K562 (cell line): ENCODE results near the gene TBC1D10A. TPM values are rescaled to one million over a fixed set of nuclear protein-coding genes. Genes with fewer than 3 reads are reported as not detected.

Experiments
- CBX2 ChIP-seq: fragments of 200-600 bp; sonication (generic); IDR thresholded peaks from one replicate; pipeline ENCODE4 v1.6.1; 2012; ENCODE audit warnings: mild to moderate bottlenecking, low read length, inconsistent platforms; ENCODE audit not compliant: insufficient read depth, poor library complexity, severe bottlenecking
- GABPB1 ChIP-seq: sonication (generic); formaldehyde crosslinking; IDR thresholded peaks from 2 replicates; pipeline ENCODE4 v1.8.0; 2022; ENCODE audit warnings: mild to moderate bottlenecking, missing genetic modification reagents
- HDAC1 ChIP-seq, 2 experiments: fragments of 450-650 bp; IDR thresholded peaks; 2 replicates each; pipeline ENCODE4 v1.6.1; 2016 to 2017; ENCODE audit warnings: inconsistent platforms in 1 of 2, mild to moderate bottlenecking in 1 of 2, moderate library complexity in 1 of 2
- KLF16 ChIP-seq: IDR thresholded peaks from 2 replicates; pipeline ENCODE4 v1.6.1; 2016; ENCODE audit warnings: antibody characterized with exemption
- MAZ ChIP-seq, 2 experiments: fragments of 450-650 bp in 1 of 2; sonication (generic) in 1 of 2; formaldehyde crosslinking; IDR thresholded peaks in 1 of 2; conservative IDR thresholded peaks in 1 of 2; 2 replicates each; pipeline versions ENCODE4 v1.4.0 to v1.5.0; 2020; ENCODE audit warnings: mild to moderate bottlenecking in 1 of 2, missing genetic modification reagents in 1 of 2
- PHB2 ChIP-seq: fragments of 450-650 bp; IDR thresholded peaks from 2 replicates; pipeline ENCODE4 v1.6.1; 2017; ENCODE audit warnings: low read depth
- RAD21 ChIP-seq, 2 experiments: fragments of 250-450 bp in 1 of 2; fragments of 450-650 bp in 1 of 2; sonication (Bioruptor Pico) in 1 of 2; formaldehyde crosslinking in 1 of 2; IDR thresholded peaks in 1 of 2; conservative IDR thresholded peaks in 1 of 2; 2 replicates each; pipeline versions ENCODE4 v1.4.0 to v1.8.0; 2020 to 2022; ENCODE audit warnings: mild to moderate bottlenecking in 2 of 2, moderate library complexity in 1 of 2
- RNF2 ChIP-seq: sonication (generic); IDR thresholded peaks from 2 replicates; pipeline ENCODE4 v1.6.1; 2016
- TFAP4 ChIP-seq: sonication (generic); formaldehyde crosslinking; IDR thresholded peaks from 2 replicates; pipeline ENCODE4 v1.8.0; 2022; ENCODE audit warnings: missing genetic modification reagents, mild to moderate bottlenecking, moderate library complexity, borderline replicate concordance
- TSHZ1 ChIP-seq: fragments of 250-450 bp; sonication (Bioruptor Pico); IDR thresholded peaks from 2 replicates; pipeline ENCODE4 v1.4.0; 2020; ENCODE audit warnings: mild to moderate bottlenecking, moderate library complexity
- XRCC5 ChIP-seq: fragments of 200-400 bp; formaldehyde crosslinking; IDR thresholded peaks from 2 replicates; pipeline ENCODE4 v1.6.1; 2017; ENCODE audit warnings: low read depth, mild to moderate bottlenecking, low read length
- ZBTB7A ChIP-seq: IDR thresholded peaks from 2 replicates; pipeline ENCODE4 v1.6.1; 2011; ENCODE audit warnings: low read depth, mild to moderate bottlenecking, low read length, moderate library complexity, borderline replicate concordance; ENCODE audit not compliant: control insufficient read depth
- ZC3H8 ChIP-seq: fragments of 450-650 bp; IDR thresholded peaks from 2 replicates; pipeline ENCODE4 v1.6.1; 2017
- ZKSCAN3 ChIP-seq: fragments of 250-450 bp; sonication (Bioruptor Pico); IDR thresholded peaks from 2 replicates; pipeline ENCODE4 v1.4.0; 2020
- ZNF23 ChIP-seq: fragments of 250-450 bp; sonication (Bioruptor Pico); IDR thresholded peaks from 2 replicates; pipeline ENCODE4 v1.4.0; 2020; ENCODE audit warnings: mild to moderate bottlenecking
- ZNF311 ChIP-seq: fragments of 250-450 bp; sonication (Bioruptor Pico); IDR thresholded peaks from 2 replicates; pipeline ENCODE4 v1.4.0; 2020; ENCODE audit warnings: mild to moderate bottlenecking, moderate library complexity
- ZNF699 ChIP-seq: fragments of 250-450 bp; sonication (Bioruptor Pico); IDR thresholded peaks from 2 replicates; pipeline ENCODE4 v1.8.0; 2021; ENCODE audit warnings: mild to moderate bottlenecking, moderate library complexity; ENCODE audit not compliant: insufficient replicate concordance
- ZNF76 ChIP-seq: fragments of 250-450 bp; sonication (Bioruptor Pico); IDR thresholded peaks from 2 replicates; pipeline ENCODE4 v1.4.0; 2020; ENCODE audit warnings: mild to moderate bottlenecking, moderate library complexity, borderline replicate concordance
- polyA plus RNA-seq, 8 experiments: library from polyadenylated mRNA; depleted of rRNA in 4 of 8; stranded (reverse) in 5 of 8; unstranded in 3 of 8; fragments of >200 nt; fragmentation: Nextera tagmentation in 2 of 8; fragmentation: Illumina TruSeq in 1 of 8; extraction: Ambion mirVana in 2 of 8; extraction: Trizol in 1 of 8; gene quantifications; 2 replicates each; pipeline versions ENCODE4 v1.2.1 to v1.2.3, GENCODE V29; 2011 to 2014; ENCODE audit warnings: inconsistent platforms in 1 of 8, missing spikeins in 1 of 8
- total RNA-seq, 7 experiments: library from RNA; depleted of rRNA in 6 of 7; stranded (reverse); fragments of >200 nt in 6 of 7; fragmentation: Illumina TruSeq in 2 of 7; extraction: Trizol in 2 of 7; gene quantifications; 2 replicates each; pipeline versions ENCODE4 v1.2.1 to v1.2.3, GENCODE V29; 2011 to 2021; ENCODE audit warnings: low replicate concordance in 1 of 7
- TF ChIP-seq, protein P1 (sequence below): sonication (generic); formaldehyde crosslinking; IDR thresholded peaks from 2 replicates; pipeline ENCODE4 v1.8.1; 2023; ENCODE audit warnings: mild to moderate bottlenecking, missing genetic modification reagents
- TF ChIP-seq, protein P2 (sequence below): conservative IDR thresholded peaks from 2 replicates; pipeline ENCODE4 v1.6.1; 2011; ENCODE audit warnings: low read depth, mild to moderate bottlenecking, low read length; ENCODE audit not compliant: control insufficient read depth

The TBC1D10A gene
- total and polyA plus RNA-seq, 9 of the 15 experiments (the other 6 are each of a cell fraction or from before 2014, with no cell fraction given) = 0.13 to 10.4 (median 4.6) TPM

DNA sequence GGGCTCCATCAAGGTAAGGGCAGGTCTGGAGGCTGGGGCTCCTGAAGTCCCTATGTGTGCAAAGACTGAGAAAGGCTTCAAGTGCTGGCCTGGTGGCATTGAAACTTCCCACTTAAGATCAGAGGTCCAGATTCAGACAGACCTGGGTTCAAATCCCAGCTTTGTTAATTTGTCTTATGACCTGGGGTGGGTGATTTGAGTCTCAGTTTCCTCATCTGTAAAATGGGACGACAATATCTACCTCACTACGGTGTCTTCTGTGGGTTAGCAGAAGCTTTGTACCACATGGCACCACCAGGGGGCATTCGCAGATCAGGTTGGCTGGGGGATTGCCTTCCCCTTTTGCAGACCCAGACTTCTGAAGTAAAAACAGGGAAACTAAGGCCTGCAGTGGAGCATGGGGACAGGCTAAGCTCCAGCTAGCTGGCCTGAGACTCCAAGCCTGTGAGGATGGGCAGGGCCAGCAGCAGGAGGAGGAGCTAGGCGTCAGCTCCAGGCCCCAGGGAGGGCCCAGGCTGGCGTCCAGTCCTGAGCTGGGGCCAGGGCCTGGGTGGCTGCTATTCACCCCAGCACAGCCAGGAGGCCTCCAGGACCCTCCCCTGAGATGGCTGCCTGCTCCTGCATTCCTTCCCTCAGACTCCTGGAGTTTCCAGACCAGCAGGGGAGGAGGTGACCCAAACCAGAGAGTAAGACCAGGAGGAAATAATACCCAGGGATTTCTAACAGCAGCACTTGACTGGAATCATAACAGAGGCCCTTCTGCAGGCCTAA, 38.9 kb downstream of the TBC1D10A start (continued):
- TF ChIP-seq TFAP4 (CRISPR knock-in tag) (peak; percentile 32; the same call in 1 of the 2 replicates), PHB2 (no peak), ZNF311 (CRISPR knock-in tag) (no peak), HDAC1 (IDR thresholded peaks at IDR 0.05) (peak in 1 of 2 experiments; percentile 72; a peak in 2 of 4 replicates), TSHZ1 (no peak), RAD21 (CRISPR knock-in tag; conservative IDR thresholded peaks at IDR 0.05 in 1 of 2, IDR thresholded peaks at IDR 0.05 in 1 of 2) (peak; percentile 61 to 88), ZNF76 (CRISPR knock-in tag) (no peak), ZBTB7A (peak; percentile 75; the same call in 1 of the 2 replicates), ZNF23 (CRISPR knock-in tag) (no peak), RNF2 (no peak), ZC3H8 (no peak), MAZ (CRISPR knock-in tag; conservative IDR thresholded peaks at IDR 0.05 in 1 of 2, IDR thresholded peaks at IDR 0.05 in 1 of 2) (peak in 1 of 2 experiments; percentile 38; a peak in 1 of 4 replicates), KLF16 (peak; percentile 9; the same call in 1 of the 2 replicates), XRCC5 (no peak), GABPB1 (CRISPR knock-in tag) (peak; percentile 11; the same call in 1 of the 2 replicates), ZKSCAN3 (CRISPR knock-in tag) (no peak), CBX2 (no peak), ZNF699 (CRISPR knock-in tag) (no peak)
- TF ChIP-seq, protein P1, sequence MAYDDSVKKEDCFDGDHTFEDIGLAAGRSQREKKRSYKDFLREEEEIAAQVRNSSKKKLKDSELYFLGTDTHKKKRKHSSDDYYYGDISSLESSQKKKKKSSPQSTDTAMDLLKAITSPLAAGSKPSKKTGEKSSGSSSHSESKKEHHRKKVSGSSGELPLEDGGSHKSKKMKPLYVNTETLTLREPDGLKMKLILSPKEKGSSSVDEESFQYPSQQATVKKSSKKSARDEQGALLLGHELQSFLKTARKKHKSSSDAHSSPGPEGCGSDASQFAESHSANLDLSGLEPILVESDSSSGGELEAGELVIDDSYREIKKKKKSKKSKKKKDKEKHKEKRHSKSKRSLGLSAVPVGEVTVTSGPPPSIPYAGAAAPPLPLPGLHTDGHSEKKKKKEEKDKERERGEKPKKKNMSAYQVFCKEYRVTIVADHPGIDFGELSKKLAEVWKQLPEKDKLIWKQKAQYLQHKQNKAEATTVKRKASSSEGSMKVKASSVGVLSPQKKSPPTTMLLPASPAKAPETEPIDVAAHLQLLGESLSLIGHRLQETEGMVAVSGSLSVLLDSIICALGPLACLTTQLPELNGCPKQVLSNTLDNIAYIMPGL (CRISPR knock-in tag) = no peak
- TF ChIP-seq, protein P2, sequence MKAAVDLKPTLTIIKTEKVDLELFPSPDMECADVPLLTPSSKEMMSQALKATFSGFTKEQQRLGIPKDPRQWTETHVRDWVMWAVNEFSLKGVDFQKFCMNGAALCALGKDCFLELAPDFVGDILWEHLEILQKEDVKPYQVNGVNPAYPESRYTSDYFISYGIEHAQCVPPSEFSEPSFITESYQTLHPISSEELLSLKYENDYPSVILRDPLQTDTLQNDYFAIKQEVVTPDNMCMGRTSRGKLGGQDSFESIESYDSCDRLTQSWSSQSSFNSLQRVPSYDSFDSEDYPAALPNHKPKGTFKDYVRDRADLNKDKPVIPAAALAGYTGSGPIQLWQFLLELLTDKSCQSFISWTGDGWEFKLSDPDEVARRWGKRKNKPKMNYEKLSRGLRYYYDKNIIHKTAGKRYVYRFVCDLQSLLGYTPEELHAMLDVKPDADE = no peak
